HG03457 (cell line): ENCODE results near the gene HSPA12B.
A peak's percentile ranks its signal among the peaks of the same experiment; 100 is the strongest.

Source experiments
- ATAC-seq: cut with Tn5 transposase; IDR thresholded peaks from one replicate; pipeline ENCODE4 v1.9.1; 2021; ENCODE audit warnings: moderate number of reproducible peaks; ENCODE audit not compliant: unreplicated experiment

HSPA12B gene

GRCh38 chr20:3765171-3765882, 32.8 kb downstream of the HSPA12B start:
- ATAC-seq = no peak

GRCh38 chr20:3766422-3767109, 34.1 kb downstream of the HSPA12B start:
- no peak for ATAC-seq

- ATAC-seq = no peak
Measured at GRCh38 chr20:3767110-3767426, 34.6 kb downstream of the HSPA12B start.

- peak; percentile 91 for ATAC-seq
Measured at GRCh38 chr20:3767427-3768341, 35.2 kb downstream of the HSPA12B start, which contains the start of gene ADISSP. Gene ADISSP (minus strand): TSS chr20:3767753. CDS start chr20:3760100, 7,653 bp downstream.

- ATAC-seq = no peak
Measured at GRCh38 chr20:3768342-3769130, 36.1 kb downstream of the HSPA12B start.

GRCh38 chr20:3771552-3772058, 39.1 kb downstream of the HSPA12B start:
- no peak for ATAC-seq

GRCh38 chr20:3775457-3776108, 43.1 kb downstream of the HSPA12B start:
- no peak for ATAC-seq

- ATAC-seq = no peak
Measured at GRCh38 chr20:3777381-3777715, 44.9 kb downstream of the HSPA12B start.

GRCh38 chr20:3777716-3778629, 45.5 kb downstream of the HSPA12B start:
- ATAC-seq = no peak

GRCh38 chr20:3778976-3779375, 46.5 kb downstream of the HSPA12B start:
- no peak for ATAC-seq

GRCh38 chr20:3781153-3781910, 48.8 kb downstream of the HSPA12B start, which contains the start of gene SPEF1:
Gene SPEF1 (minus strand): TSS chr20:3781448. CDS start chr20:3781287, 161 bp downstream.
- no peak for ATAC-seq

GRCh38 chr20:3782597-3782996, 50.1 kb downstream of the HSPA12B start:
- ATAC-seq = no peak

GRCh38 chr20:3783068-3783489, 50.6 kb downstream of the HSPA12B start:
- ATAC-seq = no peak

- ATAC-seq = no peak
Measured at GRCh38 chr20:3783511-3784195, 51.2 kb downstream of the HSPA12B start.

GRCh38 chr20:3784216-3784853, 51.9 kb downstream of the HSPA12B start:
- no peak for ATAC-seq

- ATAC-seq = no peak
Measured at GRCh38 chr20:3784863-3785239, 52.4 kb downstream of the HSPA12B start.
